ENCODE measurements around the gene MRPL10.

Gene MRPL10

GRCh38 chr17:47853616-47854015, 22.3 kb upstream of the MRPL10 start:
- H3K27me3 ChIP-seq (ENCODE audit: control insufficient read depth, insufficient read depth, low read length), result peaks cover 72% of the 10 kb centered on the region
- no peaks in the 10 kb centered on the region for H3K9me3 ChIP-seq (replicated peaks; ENCODE audit: low read length)
- peaks cover 15% of the 10 kb centered on the region for H3K4me1 ChIP-seq (ENCODE audit: control insufficient read depth, insufficient read depth, low read length)
- H3K4me2 ChIP-seq (ENCODE audit: low read length), result no peak overlapping the region
- H3K36me3 ChIP-seq (ENCODE audit: insufficient read depth, low read length), result no peaks in the 10 kb centered on the region
- H3K4me3 ChIP-seq (ENCODE audit: low read length), result no peak overlapping the region
- H3K9ac ChIP-seq (ENCODE audit: low read depth, low read length), result no peak overlapping the region

- peaks cover 84% of the 10 kb centered on the region for H3K27me3 ChIP-seq (ENCODE audit: control insufficient read depth, insufficient read depth, low read length)
These were observed 21.0 kb upstream of the MRPL10 start for GRCh38 chr17:47852113-47852949.

GRCh38 chr17:47851764-47852112, 20.4 kb upstream of the MRPL10 start:
- Histone ChIP-seq H3K9me3 (replicated peaks; ENCODE audit: low read length) (no peaks in the 10 kb centered on the region), H3K4me1 (ENCODE audit: control insufficient read depth, insufficient read depth, low read length) (peaks cover 19% of the 10 kb centered on the region), H3K36me3 (ENCODE audit: insufficient read depth, low read length) (no peaks in the 10 kb centered on the region), H3K9ac (ENCODE audit: low read depth, low read length) (no peak overlapping the region), H3K4me3 (ENCODE audit: low read length) (no peak overlapping the region), H3K4me2 (ENCODE audit: low read length) (no peak overlapping the region), H3K27me3 (ENCODE audit: control insufficient read depth, insufficient read depth, low read length) (peaks cover 87% of the 10 kb centered on the region)

More at GRCh38 chr17:47852113-47852949, 21.0 kb upstream of the MRPL10 start:
- no peak overlapping the region for H3K9ac ChIP-seq (ENCODE audit: low read depth, low read length)
- H3K4me3 ChIP-seq (ENCODE audit: low read length), result no peak overlapping the region
- no peaks in the 10 kb centered on the region for H3K36me3 ChIP-seq (ENCODE audit: insufficient read depth, low read length)
- H3K4me1 ChIP-seq (ENCODE audit: control insufficient read depth, insufficient read depth, low read length), result peaks cover 18% of the 10 kb centered on the region
- H3K4me2 ChIP-seq (ENCODE audit: low read length), result no peak overlapping the region
- no peaks in the 10 kb centered on the region for H3K9me3 ChIP-seq (replicated peaks; ENCODE audit: low read length)

- H3K9me3 ChIP-seq (replicated peaks; ENCODE audit: low read length), result no peaks in the 10 kb centered on the region
- H3K4me3 ChIP-seq (ENCODE audit: low read length), result peak within 1 kb of the TSS; percentile 48
- H3K36me3 ChIP-seq (ENCODE audit: insufficient read depth, low read length), result no peaks in the 10 kb centered on the region
- peaks cover 88% of the 10 kb centered on the region for H3K27me3 ChIP-seq (ENCODE audit: control insufficient read depth, insufficient read depth, low read length)
- peaks cover 18% of the 10 kb centered on the region for H3K4me1 ChIP-seq (ENCODE audit: control insufficient read depth, insufficient read depth, low read length)
- peak within 1 kb of the TSS; percentile 4 for H3K9ac ChIP-seq (ENCODE audit: low read depth, low read length)
- peak within 1 kb of the TSS; percentile 74 for H3K4me2 ChIP-seq (ENCODE audit: low read length)
These were observed 19.6 kb upstream of the MRPL10 start, which contains the start of gene SP6 for GRCh38 chr17:47850692-47851573. Gene SP6 (minus strand): TSS chr17:47851163. CDS start chr17:47848429, 2,734 bp downstream.

- Histone ChIP-seq H3K27me3 (ENCODE audit: control insufficient read depth, insufficient read depth, low read length) (peaks cover 87% of the 10 kb centered on the region), H3K9ac (ENCODE audit: low read depth, low read length) (peak overlapping the region; percentile 4), H3K36me3 (ENCODE audit: insufficient read depth, low read length) (no peaks in the 10 kb centered on the region), H3K9me3 (replicated peaks; ENCODE audit: low read length) (no peaks in the 10 kb centered on the region), H3K4me2 (ENCODE audit: low read length) (peak overlapping the region; percentile 74), H3K4me3 (ENCODE audit: low read length) (peak overlapping the region; percentile 48), H3K4me1 (ENCODE audit: control insufficient read depth, insufficient read depth, low read length) (peaks cover 14% of the 10 kb centered on the region)
These were observed 19.0 kb upstream of the MRPL10 start for GRCh38 chr17:47850373-47850691.

GRCh38 chr17:47848198-47848513, 16.8 kb upstream of the MRPL10 start:
- H3K9ac ChIP-seq (ENCODE audit: low read depth, low read length), result no peak overlapping the region
- H3K4me1 ChIP-seq (ENCODE audit: control insufficient read depth, insufficient read depth, low read length), result peaks cover 14% of the 10 kb centered on the region
- no peaks in the 10 kb centered on the region for H3K36me3 ChIP-seq (ENCODE audit: insufficient read depth, low read length)
- H3K4me3 ChIP-seq (ENCODE audit: low read length), result no peak overlapping the region
- H3K4me2 ChIP-seq (ENCODE audit: low read length), result no peak overlapping the region
- H3K27me3 ChIP-seq (ENCODE audit: control insufficient read depth, insufficient read depth, low read length), result peaks cover 65% of the 10 kb centered on the region
- no peaks in the 10 kb centered on the region for H3K9me3 ChIP-seq (replicated peaks; ENCODE audit: low read length)

- no peaks in the 10 kb centered on the region for H3K9me3 ChIP-seq (replicated peaks; ENCODE audit: low read length)
- no peak overlapping the region for H3K9ac ChIP-seq (ENCODE audit: low read depth, low read length)
- no peak overlapping the region for H3K4me3 ChIP-seq (ENCODE audit: low read length)
- H3K36me3 ChIP-seq (ENCODE audit: insufficient read depth, low read length), result no peaks in the 10 kb centered on the region
- H3K4me2 ChIP-seq (ENCODE audit: low read length), result no peak overlapping the region
- peaks cover 59% of the 10 kb centered on the region for H3K27me3 ChIP-seq (ENCODE audit: control insufficient read depth, insufficient read depth, low read length)
- H3K4me1 ChIP-seq (ENCODE audit: control insufficient read depth, insufficient read depth, low read length), result peaks cover 14% of the 10 kb centered on the region
These were observed 16.2 kb upstream of the MRPL10 start for GRCh38 chr17:47847341-47848197.

GRCh38 chr17:47846716-47847340, 15.5 kb upstream of the MRPL10 start:
- Histone ChIP-seq H3K4me2 (ENCODE audit: low read length) (no peak overlapping the region), H3K9ac (ENCODE audit: low read depth, low read length) (no peak overlapping the region), H3K4me1 (ENCODE audit: control insufficient read depth, insufficient read depth, low read length) (peaks cover 14% of the 10 kb centered on the region), H3K9me3 (replicated peaks; ENCODE audit: low read length) (no peaks in the 10 kb centered on the region), H3K36me3 (ENCODE audit: insufficient read depth, low read length) (no peaks in the 10 kb centered on the region), H3K4me3 (ENCODE audit: low read length) (no peak overlapping the region), H3K27me3 (ENCODE audit: control insufficient read depth, insufficient read depth, low read length) (peaks cover 52% of the 10 kb centered on the region)

GRCh38 chr17:47845716-47846075, 14.4 kb upstream of the MRPL10 start:
- Histone ChIP-seq H3K27me3 (ENCODE audit: control insufficient read depth, insufficient read depth, low read length) (peaks cover 46% of the 10 kb centered on the region), H3K9me3 (replicated peaks; ENCODE audit: low read length) (no peaks in the 10 kb centered on the region), H3K36me3 (ENCODE audit: insufficient read depth, low read length) (no peaks in the 10 kb centered on the region), H3K4me2 (ENCODE audit: low read length) (no peak overlapping the region), H3K4me1 (ENCODE audit: control insufficient read depth, insufficient read depth, low read length) (peaks cover 12% of the 10 kb centered on the region), H3K4me3 (ENCODE audit: low read length) (no peak overlapping the region), H3K9ac (ENCODE audit: low read depth, low read length) (no peak overlapping the region)

- no peaks in the 10 kb centered on the region for H3K9me3 ChIP-seq (replicated peaks; ENCODE audit: low read length)
- H3K9ac ChIP-seq (ENCODE audit: low read depth, low read length), result no peak overlapping the region
- H3K4me1 ChIP-seq (ENCODE audit: control insufficient read depth, insufficient read depth, low read length), result peaks cover 14% of the 10 kb centered on the region
- no peak overlapping the region for H3K4me3 ChIP-seq (ENCODE audit: low read length)
- H3K4me2 ChIP-seq (ENCODE audit: low read length), result no peak overlapping the region
- H3K36me3 ChIP-seq (ENCODE audit: insufficient read depth, low read length), result no peaks in the 10 kb centered on the region
- peaks cover 41% of the 10 kb centered on the region for H3K27me3 ChIP-seq (ENCODE audit: control insufficient read depth, insufficient read depth, low read length)
These were observed 13.7 kb upstream of the MRPL10 start for GRCh38 chr17:47844814-47845715.
